GM20431 (cell line): ENCODE measurements around the gene COG3.

Source experiments
- in situ Hi-C: fragments of 300-500 bp; cut with MseI, MboI; formaldehyde crosslinking; loops from one replicate; pipeline ENCODE4 v1.15.0; 2020; ENCODE audit warnings: low sequenced_read_pairs; ENCODE audit not compliant: unreplicated experiment

Gene COG3

GRCh38 chr13:45540864-45541263, 76.1 kb downstream of the COG3 start:
- in situ Hi-C loops = no loop called here

GRCh38 chr13:45541806-45542205, 77.1 kb downstream of the COG3 start:
- in situ Hi-C loops = no loop called here

- in situ Hi-C loops = no loop called here
Measured at GRCh38 chr13:45542391-45542790, 77.7 kb downstream of the COG3 start.

GRCh38 chr13:45542878-45543277, 78.1 kb downstream of the COG3 start:
- in situ Hi-C loops = no loop called here

GRCh38 chr13:45544520-45544919, 79.8 kb downstream of the COG3 start:
- in situ Hi-C loops = no loop called here

GRCh38 chr13:45545686-45546409, 81.1 kb downstream of the COG3 start:
- in situ Hi-C loops = no loop called here

- in situ Hi-C loops = no loop called here
Measured at GRCh38 chr13:45546410-45546765, 81.6 kb downstream of the COG3 start.

- in situ Hi-C loops = no loop called here
Measured at GRCh38 chr13:45548281-45548680, 83.5 kb downstream of the COG3 start.

GRCh38 chr13:45554604-45555109, 89.9 kb downstream of the COG3 start:
- in situ Hi-C loops = no loop called here

- in situ Hi-C loops = no loop called here
Measured at GRCh38 chr13:45564133-45564776, 99.5 kb downstream of the COG3 start.

GRCh38 chr13:45565331-45565730, 100.6 kb downstream of the COG3 start:
- in situ Hi-C loops = no loop called here

GRCh38 chr13:45575146-45575829, 110.5 kb downstream of the COG3 start:
- in situ Hi-C loops = no loop called here

GRCh38 chr13:45575830-45576180, 111.1 kb downstream of the COG3 start:
- in situ Hi-C loops = no loop called here

GRCh38 chr13:45576466-45576865, 111.7 kb downstream of the COG3 start:
- in situ Hi-C loops = no loop called here

- in situ Hi-C loops = no loop called here
Measured at GRCh38 chr13:45582408-45583076, 117.8 kb downstream of the COG3 start.

- in situ Hi-C loops = no loop called here
Measured at GRCh38 chr13:45584816-45585215, 120.1 kb downstream of the COG3 start.
